ENCODE data around the gene FAM110D. TPM values are rescaled to one million over a fixed set of nuclear protein-coding genes. Genes with fewer than 3 reads are reported as not detected.

FAM110D gene
- total RNA-seq, 1 experiment from 2014 or later, result 0.05 TPM

- DNase-seq (ENCODE audit: low read depth, low spot score), result no peak
- no peak overlapping the region for H3K27ac ChIP-seq (ENCODE audit: low read length)
- CTCF ChIA-PET, result no interaction called here
- H3K4me1 ChIP-seq (ENCODE audit: control insufficient read depth, insufficient read depth, low read length), result peaks cover 6% of the 10 kb centered on the region; the same call in 1 of the 2 replicates
- BruUV-seq (replicated peaks), result no TSS peak
- no peak for ATAC-seq
- H3K36me3 ChIP-seq (ENCODE audit: control insufficient read depth, insufficient read depth, low read length), result no peaks in the 10 kb centered on the region
- TF ChIP-seq REST (IDR thresholded peaks at IDR 0.05; ENCODE audit: insufficient read depth in 1 of 2, low read depth in 2 of 2, low read length in 1 of 2), result no peak
- POLR2A ChIA-PET, result no interaction called here
- H3K9me3 ChIP-seq (ENCODE audit: control insufficient read depth, insufficient read depth, low read depth, low read length), result no peaks in the 10 kb centered on the region
- peak overlapping the region; percentile 43 to 53; a peak in 3 of 4 replicates for H3K4me3 ChIP-seq (ENCODE audit: low read depth in 2 of 2, low read length in 2 of 2)
- intact Hi-C loops (cut with micrococcal nuclease; ENCODE audit: unreplicated experiment) (no loop called here), in situ Hi-C loops (cut with HindIII; ENCODE audit: low pct_unique_long_range_greater_than_20kb, low sequenced_read_pairs) (no loop called here)
- H3K27me3 ChIP-seq (ENCODE audit: control insufficient read depth, insufficient read depth, low read length), result no peaks in the 10 kb centered on the region
These were observed 4.8 kb downstream of the FAM110D start for GRCh38 chr1:26163684-26164035.

- ChIA-PET CTCF (interaction anchor here (0.6 kb wide), 4 partner anchors 14 to 124 kb away, joined by 3 to 13 read pairs (median 8); partner anchors contain the start of gene CEP85), POLR2A (no interaction called here)
- BruUV-seq (replicated peaks), result no TSS peak
- intact Hi-C loops (cut with micrococcal nuclease; ENCODE audit: unreplicated experiment), result no loop called here
- H3K9me3 ChIP-seq (ENCODE audit: control insufficient read depth, insufficient read depth, low read depth, low read length), result no peaks in the 10 kb centered on the region
- H3K27ac ChIP-seq (ENCODE audit: low read length), result peak overlapping the region; percentile 70; the same call in 1 of the 2 replicates
- no peak for DNase-seq (ENCODE audit: low read depth, low spot score)
- peak overlapping the region; percentile 43 to 53 for H3K4me3 ChIP-seq (ENCODE audit: low read depth in 2 of 2, low read length in 2 of 2)
- no peaks in the 10 kb centered on the region for H3K36me3 ChIP-seq (ENCODE audit: control insufficient read depth, insufficient read depth, low read length)
- peak; percentile 76 for ATAC-seq
- no peaks in the 10 kb centered on the region for H3K27me3 ChIP-seq (ENCODE audit: control insufficient read depth, insufficient read depth, low read length)
- H3K4me1 ChIP-seq (ENCODE audit: control insufficient read depth, insufficient read depth, low read length), result peaks cover 10% of the 10 kb centered on the region
- in situ Hi-C loops (cut with HindIII; ENCODE audit: low pct_unique_long_range_greater_than_20kb, low sequenced_read_pairs), result no loop called here
- TF ChIP-seq TCF7L2 (IDR thresholded peaks at IDR 0.05; ENCODE audit: low read depth, low read length) (no peak), CTCF (IDR thresholded peaks at IDR 0.05) (peak; percentile 97)
These were observed 5.4 kb downstream of the FAM110D start for GRCh38 chr1:26164036-26164860.

GRCh38 chr1:26164861-26165842 lies 6.3 kb downstream of the FAM110D start:
- Histone ChIP-seq H3K4me1 (ENCODE audit: control insufficient read depth, insufficient read depth, low read length) (peaks cover 12% of the 10 kb centered on the region), H3K36me3 (ENCODE audit: control insufficient read depth, insufficient read depth, low read length) (no peaks in the 10 kb centered on the region; the same call in 1 of the 2 replicates), H3K4me3 (ENCODE audit: low read depth in 2 of 2, low read length in 2 of 2) (peak overlapping the region; percentile 43 to 53; a peak in 2 of 4 replicates), H3K9me3 (ENCODE audit: control insufficient read depth, insufficient read depth, low read depth, low read length) (no peaks in the 10 kb centered on the region), H3K27ac (ENCODE audit: low read length) (peak overlapping the region; percentile 70; the same call in 1 of the 2 replicates), H3K27me3 (ENCODE audit: control insufficient read depth, insufficient read depth, low read length) (no peaks in the 10 kb centered on the region)
- intact Hi-C loops (cut with micrococcal nuclease; ENCODE audit: unreplicated experiment), result no loop called here
- no peak for TF ChIP-seq REST (IDR thresholded peaks at IDR 0.05; ENCODE audit: insufficient read depth in 1 of 2, low read depth in 2 of 2, low read length in 1 of 2)
- TF ChIP-seq CTCF (IDR thresholded peaks at IDR 0.05), result no peak
- no peak for TF ChIP-seq POLR2AphosphoS5 (IDR thresholded peaks at IDR 0.05; ENCODE audit: low read depth, low read length)
- no peak for TF ChIP-seq TCF7L2 (IDR thresholded peaks at IDR 0.05; ENCODE audit: low read depth, low read length)
- no peak for TF ChIP-seq SIN3A (IDR thresholded peaks at IDR 0.05; ENCODE audit: borderline replicate concordance, insufficient read depth, low read depth, low read length)
- ChIA-PET POLR2A (no interaction called here), CTCF (interaction anchor here (0.5 to 0.6 kb wide), 5 partner anchors 13 to 125 kb away, joined by 3 to 13 read pairs (median 7); partner anchors contain the start of gene CEP85)
- DNase-seq (ENCODE audit: low read depth, low spot score) (no peak), ATAC-seq (no peak)
- BruUV-seq (replicated peaks), result no TSS peak
- in situ Hi-C loops (cut with HindIII; ENCODE audit: low pct_unique_long_range_greater_than_20kb, low sequenced_read_pairs), result no loop called here

Measured in Panc1 (cell line).